ENCODE measurements around the gene ISL2. TPM values are rescaled to one million over a fixed set of nuclear protein-coding genes. Genes with fewer than 3 reads are reported as not detected.

The ISL2 gene
- total RNA-seq, 1 donor from 2014 or later, result 2.0 TPM

- Histone ChIP-seq H3K4me3 (no peak overlapping the region), H3K4me1 (peaks cover 11% of the 10 kb centered on the region), H3K27me3 (no peaks in the 10 kb centered on the region), H3K36me3 (peaks cover 0 to 1% of the 10 kb centered on the region in 2 donors), H3K9me3 (no peaks in the 10 kb centered on the region), H3K27ac (no peak overlapping the region)
- intact Hi-C loops (cut with DNase I), result no loop called here
- no peak for DNase-seq (ENCODE audit: extremely low spot score in 2 of 2)
- TF ChIP-seq POLR2AphosphoS5 (IDR thresholded peaks at IDR 0.05; ENCODE audit: insufficient read depth in 1 of 2, low read depth in 1 of 2) (no peak), POLR2A (IDR thresholded peaks at IDR 0.05) (no peak), CTCF (IDR thresholded peaks at IDR 0.05) (no peak)
Measured at GRCh38 chr15:76368122-76368621, 31.6 kb downstream of the ISL2 start.

GRCh38 chr15:76376029-76376428, 39.5 kb downstream of the ISL2 start:
- no peaks in the 10 kb centered on the region for H3K27me3 ChIP-seq
- no peak overlapping the region for H3K4me3 ChIP-seq
- intact Hi-C loops (cut with DNase I), result no loop called here
- peaks cover 0 to 12% of the 10 kb centered on the region in 2 donors for H3K36me3 ChIP-seq
- no peak overlapping the region for H3K27ac ChIP-seq
- no peak for TF ChIP-seq POLR2A (IDR thresholded peaks at IDR 0.05)
- no peak for TF ChIP-seq POLR2AphosphoS5 (IDR thresholded peaks at IDR 0.05; ENCODE audit: insufficient read depth in 1 of 2, low read depth in 1 of 2)
- TF ChIP-seq CTCF (IDR thresholded peaks at IDR 0.05), result no peak
- no peaks in the 10 kb centered on the region for H3K4me1 ChIP-seq
- no peak for DNase-seq (ENCODE audit: extremely low spot score in 2 of 2)
- no peaks in the 10 kb centered on the region for H3K9me3 ChIP-seq

GRCh38 chr15:76376816-76377215, 40.2 kb downstream of the ISL2 start:
- H3K4me1 ChIP-seq, result no peaks in the 10 kb centered on the region
- no peak overlapping the region for H3K27ac ChIP-seq
- no peak overlapping the region for H3K4me3 ChIP-seq
- H3K27me3 ChIP-seq, result no peaks in the 10 kb centered on the region
- H3K36me3 ChIP-seq, result peaks cover 0 to 12% of the 10 kb centered on the region in 2 donors
- intact Hi-C loops (cut with DNase I), result no loop called here
- no peaks in the 10 kb centered on the region for H3K9me3 ChIP-seq
- TF ChIP-seq POLR2A (IDR thresholded peaks at IDR 0.05) (no peak), POLR2AphosphoS5 (IDR thresholded peaks at IDR 0.05; ENCODE audit: insufficient read depth in 1 of 2, low read depth in 1 of 2) (no peak), CTCF (IDR thresholded peaks at IDR 0.05) (no peak)
- DNase-seq (ENCODE audit: extremely low spot score in 2 of 2), result no peak

DNA sequence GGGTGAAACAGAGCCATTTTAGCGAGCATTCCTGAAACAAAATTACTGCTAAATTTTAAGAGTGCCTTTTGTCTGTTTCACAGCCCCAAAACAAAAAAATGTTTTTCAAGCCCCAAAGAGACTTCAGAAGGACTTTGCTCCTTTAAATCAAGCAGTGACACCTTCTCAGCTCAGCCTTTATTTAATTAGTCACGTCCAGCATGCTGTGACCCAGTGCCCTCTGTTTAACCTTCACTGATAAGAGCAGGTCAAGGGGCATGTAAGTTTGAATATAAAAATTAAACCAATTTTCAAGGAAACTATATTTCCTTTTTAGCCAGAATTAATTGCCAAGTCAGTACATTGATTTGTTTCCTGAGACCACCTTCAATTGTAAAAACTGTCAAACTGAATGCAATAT, 40.6 kb downstream of the ISL2 start:
- Histone ChIP-seq H3K9me3 (no peaks in the 10 kb centered on the region), H3K4me3 (no peak overlapping the region), H3K27me3 (no peaks in the 10 kb centered on the region), H3K27ac (no peak overlapping the region), H3K36me3 (peaks cover 0 to 12% of the 10 kb centered on the region in 2 donors), H3K4me1 (no peaks in the 10 kb centered on the region)
- TF ChIP-seq POLR2AphosphoS5 (IDR thresholded peaks at IDR 0.05; ENCODE audit: insufficient read depth in 1 of 2, low read depth in 1 of 2) (no peak), CTCF (IDR thresholded peaks at IDR 0.05) (no peak), POLR2A (IDR thresholded peaks at IDR 0.05) (no peak)
- no peak for DNase-seq (ENCODE audit: extremely low spot score in 2 of 2)
- intact Hi-C loops (cut with DNase I), result no loop called here

GRCh38 chr15:76377751-76378150, 41.2 kb downstream of the ISL2 start:
- Histone ChIP-seq H3K4me3 (no peak overlapping the region), H3K36me3 (peaks cover 0 to 12% of the 10 kb centered on the region in 2 donors), H3K9me3 (no peaks in the 10 kb centered on the region), H3K27me3 (no peaks in the 10 kb centered on the region), H3K4me1 (no peaks in the 10 kb centered on the region), H3K27ac (no peak overlapping the region)
- TF ChIP-seq POLR2A (IDR thresholded peaks at IDR 0.05), result no peak
- no peak for TF ChIP-seq POLR2AphosphoS5 (IDR thresholded peaks at IDR 0.05; ENCODE audit: insufficient read depth in 1 of 2, low read depth in 1 of 2)
- no peak for TF ChIP-seq CTCF (IDR thresholded peaks at IDR 0.05)
- intact Hi-C loops (cut with DNase I), result no loop called here
- no peak for DNase-seq (ENCODE audit: extremely low spot score in 2 of 2)
